OCI-LY7 (cell line): ENCODE measurements around the gene PEG3. TPM values are rescaled to one million over a fixed set of nuclear protein-coding genes. Genes with fewer than 3 reads are reported as not detected.

Experiments
- BruUV-seq: library from RNA; stranded (reverse); fragments of 400-500 nt; replicated peaks from 2 replicates; lab custom pipeline; 2021; lab: Mats Ljungman, UMichigan
- CTCF ChIA-PET: fragments of 300-600 bp; sonication (Branson Sonifier 250); formaldehyde crosslinking; loops from one replicate; lab custom pipeline; 2022; ENCODE audit warnings: antibody characterized with exemption; ENCODE audit not compliant: unreplicated experiment; lab: Charles Lee
- POLR2A ChIA-PET: fragments of 300-600 bp; sonication (Branson Sonifier 250); formaldehyde crosslinking; loops from one replicate; lab custom pipeline; 2022; ENCODE audit warnings: antibody characterized with exemption; lab: Charles Lee
- DNase-seq: peaks from one replicate; pipeline ENCODE4 v3.0.0-alpha.2; 2015; ENCODE audit warnings: low spot score
- H2AFZ ChIP-seq: fragments of 200-600 bp; sonication (generic), shearing (Covaris generic); 2 replicates; pipeline ENCODE4 v1.6.1; 2014; ENCODE audit warnings: mild to moderate bottlenecking, antibody characterized with exemption, low read length, moderate library complexity
- H3K27ac ChIP-seq: fragments of 200-600 bp; sonication (generic); 2 replicates; pipeline ENCODE4 v1.5.1; 2014; ENCODE audit warnings: mixed run types, low read depth, mild to moderate bottlenecking, moderate library complexity, low read length, inconsistent platforms; ENCODE audit not compliant: poor library complexity, severe bottlenecking
- H3K36me3 ChIP-seq: fragments of 200-600 bp; sonication (generic); 2 replicates; pipeline ENCODE4 v1.6.1; 2014; ENCODE audit warnings: mild to moderate bottlenecking, antibody characterized with exemption, low read length, moderate library complexity, mixed read lengths; ENCODE audit not compliant: insufficient read depth
- H3K4me1 ChIP-seq: fragments of 200-600 bp; sonication (generic); 2 replicates; pipeline ENCODE4 v1.5.1; 2014; ENCODE audit warnings: mild to moderate bottlenecking, low read length; ENCODE audit not compliant: insufficient read depth, poor library complexity, severe bottlenecking
- H3K4me2 ChIP-seq: fragments of 200-600 bp; sonication (generic); 2 replicates; pipeline ENCODE4 v1.6.1; 2014; ENCODE audit warnings: mild to moderate bottlenecking, low read length
- H3K4me3 ChIP-seq: fragments of 200-600 bp; sonication (generic); 2 replicates; pipeline ENCODE4 v1.5.1; 2014; ENCODE audit warnings: mild to moderate bottlenecking, low read depth, low read length; ENCODE audit not compliant: poor library complexity, severe bottlenecking
- H3K79me2 ChIP-seq: fragments of 200-600 bp; sonication (generic); 2 replicates; pipeline ENCODE4 v1.6.1; 2016; ENCODE audit warnings: low read depth, mild to moderate bottlenecking, low read length, moderate library complexity, mixed read lengths; ENCODE audit not compliant: insufficient read depth
- H3K9me2 ChIP-seq: fragments of 200-600 bp; sonication (generic); 2 replicates; pipeline ENCODE4 v1.6.1; 2016; ENCODE audit warnings: mild to moderate bottlenecking, low read length, mixed read lengths; ENCODE audit not compliant: insufficient read depth
- H3K9me3 ChIP-seq: fragments of 200-600 bp; sonication (generic); 2 replicates; pipeline ENCODE4 v1.6.1; 2014; ENCODE audit warnings: mild to moderate bottlenecking, mixed run types, low read length, mixed read lengths
- H4K20me1 ChIP-seq: fragments of 200-600 bp; sonication (generic); 2 replicates; pipeline ENCODE4 v1.6.1; 2014; ENCODE audit warnings: mild to moderate bottlenecking, antibody characterized with exemption, low read length, moderate library complexity, mixed read lengths; ENCODE audit not compliant: insufficient read depth
- EZH2phosphoT487 ChIP-seq: fragments of 200-600 bp; sonication (generic); IDR thresholded peaks from 2 replicates; pipeline ENCODE4 v1.6.1; 2018; ENCODE audit warnings: low read depth, borderline replicate concordance, mild to moderate bottlenecking, mixed run types, antibody characterized with exemption, low read length, moderate library complexity, mixed read lengths
- intact Hi-C: fragments of 100-400 bp; cut with micrococcal nuclease; formaldehyde crosslinking; loops from one replicate; pipeline ENCODE4 v1.10.0; 2022; ENCODE audit not compliant: unreplicated experiment
- total RNA-seq, 2 experiments: library from RNA; depleted of rRNA in 1 of 2; stranded (reverse); fragments of >200 nt in 1 of 2; shearing (Covaris generic) in 1 of 2; gene quantifications; 2 replicates each; pipeline ENCODE4 v1.2.3, GENCODE V29; 2014 to 2022
- TF ChIP-seq, protein P1 (sequence below): fragments of 200-600 bp; sonication (generic); conservative IDR thresholded peaks from 2 replicates; pipeline ENCODE4 v1.5.1; 2014; ENCODE audit warnings: mild to moderate bottlenecking, antibody characterized with exemption, low read length, moderate library complexity, mixed read lengths

The PEG3 gene
- total RNA-seq, 2 experiments from 2014 or later: not detected

DNA sequence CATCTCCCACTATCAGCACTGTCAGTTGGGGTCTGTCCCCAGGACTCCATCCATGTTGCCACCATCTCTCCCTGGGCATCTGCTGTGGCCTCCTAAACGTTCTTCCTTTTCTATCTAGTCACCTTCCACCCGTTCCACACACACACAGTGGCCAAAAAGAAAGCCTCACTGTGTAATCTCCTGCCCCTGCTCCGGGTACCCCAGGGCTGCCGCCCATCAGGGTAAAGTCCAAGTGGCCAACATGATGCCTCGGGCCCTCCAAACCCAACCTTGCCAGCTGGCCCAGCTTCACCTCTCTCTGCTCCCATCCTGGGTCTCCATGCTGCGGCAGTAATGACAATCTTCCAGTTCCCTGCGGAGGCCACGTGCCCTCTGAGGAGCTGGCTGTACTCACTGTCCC is 29.4 kb upstream of the PEG3 start:
- no peaks in the 10 kb centered on the region for H3K79me2 ChIP-seq
- H3K27ac ChIP-seq: no peak overlapping the region
- intact Hi-C loops: no loop called here
- no peak overlapping the region for H3K4me2 ChIP-seq
- no peaks in the 10 kb centered on the region for H4K20me1 ChIP-seq
- no peaks in the 10 kb centered on the region for H3K9me3 ChIP-seq
- H3K4me3 ChIP-seq: no peak overlapping the region
- H3K4me1 ChIP-seq: no peaks in the 10 kb centered on the region
- POLR2A ChIA-PET: no interaction called here
- BruUV-seq: no TSS peak
- no peak for DNase-seq
- CTCF ChIA-PET: no interaction called here
- H3K9me2 ChIP-seq: no peaks in the 10 kb centered on the region
- no peak overlapping the region for H2AFZ ChIP-seq
- no peak for TF ChIP-seq EZH2phosphoT487
- TF ChIP-seq, protein P1, sequence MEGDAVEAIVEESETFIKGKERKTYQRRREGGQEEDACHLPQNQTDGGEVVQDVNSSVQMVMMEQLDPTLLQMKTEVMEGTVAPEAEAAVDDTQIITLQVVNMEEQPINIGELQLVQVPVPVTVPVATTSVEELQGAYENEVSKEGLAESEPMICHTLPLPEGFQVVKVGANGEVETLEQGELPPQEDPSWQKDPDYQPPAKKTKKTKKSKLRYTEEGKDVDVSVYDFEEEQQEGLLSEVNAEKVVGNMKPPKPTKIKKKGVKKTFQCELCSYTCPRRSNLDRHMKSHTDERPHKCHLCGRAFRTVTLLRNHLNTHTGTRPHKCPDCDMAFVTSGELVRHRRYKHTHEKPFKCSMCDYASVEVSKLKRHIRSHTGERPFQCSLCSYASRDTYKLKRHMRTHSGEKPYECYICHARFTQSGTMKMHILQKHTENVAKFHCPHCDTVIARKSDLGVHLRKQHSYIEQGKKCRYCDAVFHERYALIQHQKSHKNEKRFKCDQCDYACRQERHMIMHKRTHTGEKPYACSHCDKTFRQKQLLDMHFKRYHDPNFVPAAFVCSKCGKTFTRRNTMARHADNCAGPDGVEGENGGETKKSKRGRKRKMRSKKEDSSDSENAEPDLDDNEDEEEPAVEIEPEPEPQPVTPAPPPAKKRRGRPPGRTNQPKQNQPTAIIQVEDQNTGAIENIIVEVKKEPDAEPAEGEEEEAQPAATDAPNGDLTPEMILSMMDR: no peak
- no peaks in the 10 kb centered on the region for H3K36me3 ChIP-seq

DNA sequence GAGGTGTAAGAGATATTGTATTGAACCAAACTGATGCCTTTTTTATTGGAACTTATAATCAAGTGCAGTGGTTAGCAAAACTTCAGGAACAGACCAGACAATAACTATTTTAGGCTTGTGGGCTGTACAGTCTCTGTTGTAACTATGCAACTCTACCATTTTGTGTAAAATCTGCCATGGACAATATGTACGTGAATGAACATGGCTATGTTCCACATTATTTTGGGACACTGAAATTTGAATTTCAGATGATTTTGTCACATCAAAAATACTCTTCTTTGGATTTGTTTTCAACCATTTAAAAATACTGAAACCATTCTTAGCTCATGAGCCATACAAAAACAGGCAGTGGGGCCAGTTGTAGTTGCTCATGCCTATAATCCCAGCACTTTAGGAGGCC is 27.9 kb upstream of the PEG3 start:
- Histone ChIP-seq H3K79me2 (no peaks in the 10 kb centered on the region), H2AFZ (no peak overlapping the region), H4K20me1 (no peaks in the 10 kb centered on the region), H3K4me3 (no peak overlapping the region), H3K27ac (no peak overlapping the region), H3K9me2 (no peaks in the 10 kb centered on the region), H3K36me3 (no peaks in the 10 kb centered on the region), H3K4me2 (no peak overlapping the region), H3K9me3 (no peaks in the 10 kb centered on the region), H3K4me1 (no peaks in the 10 kb centered on the region)
- intact Hi-C loops: no loop called here
- TF ChIP-seq, protein P1: no peak
- no peak for TF ChIP-seq EZH2phosphoT487
- ChIA-PET POLR2A (interaction anchor here (0.7 kb wide), 1 partner anchor 260 kb away, joined by 3 read pairs; no protein-coding TSS in a partner anchor), CTCF (no interaction called here)
- DNase-seq: no peak
- BruUV-seq: no TSS peak

DNA sequence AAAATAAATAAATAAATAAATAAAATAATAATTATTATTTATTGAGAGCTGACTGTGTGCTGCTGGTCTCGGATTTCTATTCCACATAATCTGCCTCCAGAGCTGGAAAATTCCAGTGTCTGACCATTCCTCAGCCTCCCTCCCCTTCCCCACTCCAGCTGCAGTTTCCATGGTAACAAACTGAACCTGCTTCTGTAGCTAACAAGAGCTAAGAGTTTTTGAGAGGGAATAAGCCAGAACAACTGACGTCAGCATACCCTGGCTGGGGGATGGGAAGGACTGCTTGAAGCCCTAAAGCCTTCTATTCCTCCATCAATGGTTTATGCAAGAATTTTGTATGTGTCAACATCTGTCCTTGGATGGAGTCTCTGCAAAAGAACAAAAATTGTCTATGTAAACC is 26.0 kb upstream of the PEG3 start:
- Histone ChIP-seq H3K4me1 (no peaks in the 10 kb centered on the region), H3K9me2 (no peaks in the 10 kb centered on the region), H3K27ac (no peak overlapping the region), H3K79me2 (no peaks in the 10 kb centered on the region), H3K36me3 (no peaks in the 10 kb centered on the region), H4K20me1 (no peaks in the 10 kb centered on the region), H2AFZ (no peak overlapping the region), H3K4me2 (no peak overlapping the region), H3K4me3 (no peak overlapping the region), H3K9me3 (no peaks in the 10 kb centered on the region)
- BruUV-seq: no TSS peak
- ChIA-PET POLR2A (no interaction called here), CTCF (no interaction called here)
- intact Hi-C loops: no loop called here
- DNase-seq: no peak
- no peak for TF ChIP-seq EZH2phosphoT487
- TF ChIP-seq, protein P1: no peak
